HepG2 (cell line): ENCODE data around the gene MZT1. TPM values are rescaled to one million over a fixed set of nuclear protein-coding genes. Genes with fewer than 3 reads are reported as not detected.

Experiments used
- ATAC-seq: fragments of 200-7000 bp; cut with Tn5 transposase; 3 replicates; pipeline ENCODE4 v1.9.1; 2020; ENCODE audit warnings: mild to moderate bottlenecking, moderate library complexity
- BruUV-seq: library from RNA; stranded (reverse); fragments of 400-500 nt; replicated peaks from 2 replicates; lab custom pipeline; 2021; lab: Mats Ljungman, UMichigan
- CTCF ChIA-PET: fragments of 300-600 bp; formaldehyde crosslinking; extraction: SDS; loops from one replicate; lab custom pipeline; 2021; ENCODE audit warnings: low total read pairs, inconsistent platforms, low intra/inter-chr PET ratio; lab: Yijun Ruan, JAX
- POLR2A ChIA-PET: fragments of 350-600 bp; sonication (Branson Sonifier 250); formaldehyde crosslinking; loops from one replicate; lab custom pipeline; 2020; ENCODE audit warnings: antibody characterized with exemption, inconsistent platforms; lab: Yijun Ruan, JAX
- DNase-seq: peaks from one replicate; pipeline ENCODE4 v3.0.0-alpha.2; 2015; ENCODE audit warnings: low spot score
- FAIRE-seq: peaks from 3 replicates; lab custom pipeline; 2011; peaks lifted over from hg19 to GRCh38; lab: Jason Lieb, UNC
- H2AFZ ChIP-seq: one replicate; pipeline ENCODE4 v1.6.1; 2011; ENCODE audit warnings: low read length, inconsistent platforms
- H3K27ac ChIP-seq: fragments of 300-600 bp; 3 replicates; pipeline ENCODE4 v1.8.0; 2011; ENCODE audit warnings: mixed run types, mild to moderate bottlenecking, mixed read lengths, low read length, inconsistent platforms; ENCODE audit not compliant: insufficient read depth; ENCODE audit errors: extremely low read length
- H3K27me3 ChIP-seq, 2 experiments: fragments of 200-600 bp in 1 of 2; 2 replicates in 1 of 2; 3 replicates in 1 of 2; pipeline versions ENCODE4 v1.6.0 to v1.8.0; 2011; ENCODE audit warnings: low read length in 2 of 2, mild to moderate bottlenecking in 2 of 2, moderate library complexity in 2 of 2, inconsistent platforms in 1 of 2; ENCODE audit not compliant: insufficient read depth in 2 of 2, control insufficient read depth in 1 of 2
- H3K36me3 ChIP-seq, 2 experiments: fragments of 200-600 bp in 1 of 2; replicated peaks in 1 of 2; 2 replicates in 1 of 2; 3 replicates in 1 of 2; pipeline versions ENCODE4 v1.5.1 to v1.8.0; 2011; ENCODE audit warnings: low read length in 2 of 2, inconsistent platforms in 1 of 2; ENCODE audit not compliant: insufficient read depth in 2 of 2, control insufficient read depth in 1 of 2
- H3K4me1 ChIP-seq: 2 replicates; pipeline ENCODE4 v1.5.1; 2012; ENCODE audit warnings: low read length, inconsistent platforms; ENCODE audit not compliant: insufficient read depth
- H3K4me2 ChIP-seq: 2 replicates; pipeline ENCODE4 v1.6.0; 2011; ENCODE audit warnings: low read depth, low read length, inconsistent platforms
- H3K4me3 ChIP-seq, 3 experiments: fragments of 200-600 bp in 1 of 3; sonication (generic), shearing (Covaris generic) in 1 of 3; replicated peaks in 1 of 3; 2 replicates each; pipeline ENCODE4 v1.5.1; 2011 to 2016; ENCODE audit warnings: low read length in 3 of 3, inconsistent platforms in 2 of 3, low read depth in 2 of 3, mild to moderate bottlenecking in 2 of 3, control low read depth in 1 of 3, mixed read lengths in 1 of 3; ENCODE audit not compliant: insufficient read depth in 1 of 3
- H3K79me2 ChIP-seq: one replicate; pipeline ENCODE4 v1.6.1; 2011; ENCODE audit warnings: low read length, inconsistent platforms; ENCODE audit not compliant: insufficient read depth
- H3K9ac ChIP-seq: 2 replicates; pipeline ENCODE4 v1.6.0; 2011; ENCODE audit warnings: mild to moderate bottlenecking, low read depth, low read length, inconsistent platforms; ENCODE audit not compliant: insufficient read depth
- H3K9me3 ChIP-seq: 2 replicates; pipeline ENCODE4 v1.5.1; 2012; ENCODE audit warnings: mild to moderate bottlenecking, low read length
- H4K20me1 ChIP-seq: 2 replicates; pipeline ENCODE4 v1.6.0; 2011; ENCODE audit warnings: inconsistent platforms, mild to moderate bottlenecking, low read length, moderate library complexity; ENCODE audit not compliant: insufficient read depth
- ERF ChIP-seq: IDR thresholded peaks from 2 replicates; pipeline ENCODE4 v1.6.1; 2018; ENCODE audit warnings: missing biosample characterization, missing genetic modification reagents
- ISL2 ChIP-seq: sonication (generic); formaldehyde crosslinking; IDR thresholded peaks from 2 replicates; pipeline ENCODE4 v1.5.0; 2020; ENCODE audit warnings: missing genetic modification reagents
- JUNB ChIP-seq: sonication (generic); formaldehyde crosslinking; IDR thresholded peaks from 2 replicates; pipeline ENCODE4 v1.8.0; 2022; ENCODE audit warnings: missing genetic modification reagents, mild to moderate bottlenecking, borderline replicate concordance
- MED8 ChIP-seq: sonication (generic); formaldehyde crosslinking; IDR thresholded peaks from 2 replicates; pipeline ENCODE4 v1.8.1; 2023; ENCODE audit warnings: mild to moderate bottlenecking, missing genetic modification reagents; ENCODE audit not compliant: insufficient replicate concordance
- MEF2D ChIP-seq: sonication (generic); formaldehyde crosslinking; IDR thresholded peaks from 2 replicates; pipeline ENCODE4 v1.5.1; 2020; ENCODE audit warnings: mild to moderate bottlenecking, missing genetic modification reagents
- RBM22 ChIP-seq: fragments of 200-400 bp; formaldehyde crosslinking; optimal IDR thresholded peaks from 2 replicates; pipeline ENCODE3; 2017; ENCODE audit warnings: mild to moderate bottlenecking, low read length, moderate library complexity
- SOX5 ChIP-seq: IDR thresholded peaks from 2 replicates; pipeline ENCODE4 v1.6.1; 2016; ENCODE audit warnings: borderline replicate concordance
- ZFP41 ChIP-seq: sonication (generic); formaldehyde crosslinking; IDR thresholded peaks from 2 replicates; pipeline ENCODE4 v1.4.0; 2020; ENCODE audit warnings: mild to moderate bottlenecking, missing genetic modification reagents, borderline replicate concordance
- ZNF12 ChIP-seq: sonication (generic); formaldehyde crosslinking; IDR thresholded peaks from 2 replicates; pipeline ENCODE4 v1.5.0; 2020; ENCODE audit warnings: missing genetic modification reagents
- ZNF253 ChIP-seq: sonication (generic); formaldehyde crosslinking; IDR thresholded peaks from 2 replicates; pipeline ENCODE4 v1.8.0; 2022; ENCODE audit warnings: mild to moderate bottlenecking, missing genetic modification reagents, borderline replicate concordance
- ZNF282 ChIP-seq: fragments of 450-650 bp; IDR thresholded peaks from 2 replicates; pipeline ENCODE4 v1.6.1; 2018; ENCODE audit not compliant: partially characterized antibody
- ZNF317 ChIP-seq: sonication (generic); formaldehyde crosslinking; IDR thresholded peaks from 2 replicates; pipeline ENCODE4 v1.5.0; 2020; ENCODE audit warnings: mild to moderate bottlenecking, missing genetic modification reagents
- ZSCAN29 ChIP-seq: sonication (generic); formaldehyde crosslinking; conservative IDR thresholded peaks from 2 replicates; pipeline ENCODE4 v1.4.0; 2020; ENCODE audit warnings: mild to moderate bottlenecking, missing genetic modification reagents
- WGBS: methylation state at CpG from one replicate; pipeline ENCODE4 v1.1.6; 2017; ENCODE audit warnings: low lambda C conversion rate; 5-methylcytosine and 5-hydroxymethylcytosine counted together
- in situ Hi-C: cut with HindIII; loops from 2 replicates; pipeline ENCODE4 v1.10.0; 2017; ENCODE audit warnings: low pct_unique_long_range_greater_than_20kb; ENCODE audit not compliant: extremely low pct_ligation_motif_present
- intact Hi-C: fragments of 100-400 bp; cut with micrococcal nuclease; formaldehyde crosslinking; loops from one replicate; pipeline ENCODE4 v1.10.0; 2022; ENCODE audit not compliant: unreplicated experiment
- polyA plus RNA-seq, 8 experiments: library from polyadenylated mRNA; depleted of rRNA in 3 of 8; stranded (reverse) in 7 of 8; unstranded in 1 of 8; fragments of >200 nt; fragmentation: Illumina TruSeq in 4 of 8; extraction: Trizol in 4 of 8; gene quantifications; 2 replicates each; pipeline versions ENCODE4 v1.2.1 to v1.2.3, GENCODE V29; 2011 to 2016; ENCODE audit warnings: low read depth in 4 of 8, missing spikeins in 1 of 8, mixed read lengths in 1 of 8; ENCODE audit not compliant: insufficient read depth in 1 of 8
- total RNA-seq, 5 experiments: library from RNA; depleted of rRNA; stranded (reverse); fragments of >200 nt; fragmentation: Illumina TruSeq; extraction: Trizol; gene quantifications; 2 replicates each; pipeline ENCODE4 v1.2.3, GENCODE V29; 2016; ENCODE audit warnings: low read depth in 1 of 5
- TF ChIP-seq, protein P1 (sequence below): sonication (generic); formaldehyde crosslinking; IDR thresholded peaks from 2 replicates; pipeline ENCODE4 v1.5.0; 2020; ENCODE audit warnings: missing genetic modification reagents
- TF ChIP-seq, protein P2 (sequence below): sonication (generic); formaldehyde crosslinking; IDR thresholded peaks from 2 replicates; pipeline ENCODE4 v1.8.1; 2023; ENCODE audit warnings: missing genetic modification reagents, inconsistent platforms, borderline replicate concordance
- TF ChIP-seq, protein P3 (sequence below): sonication (generic); formaldehyde crosslinking; IDR thresholded peaks from 2 replicates; pipeline ENCODE4 v1.4.0; 2020; ENCODE audit warnings: missing genetic modification reagents, borderline replicate concordance
- TF ChIP-seq, protein P4 (sequence below): sonication (generic); formaldehyde crosslinking; conservative IDR thresholded peaks from 2 replicates; pipeline ENCODE4 v1.8.0; 2022; ENCODE audit warnings: mild to moderate bottlenecking, moderate library complexity, missing genetic modification reagents

MZT1 gene
- total and polyA plus RNA-seq, 2 of the 13 experiments (the other 11 are each of a cell fraction or from before 2014, with no cell fraction given): 11.7 to 17.2 TPM

DNA sequence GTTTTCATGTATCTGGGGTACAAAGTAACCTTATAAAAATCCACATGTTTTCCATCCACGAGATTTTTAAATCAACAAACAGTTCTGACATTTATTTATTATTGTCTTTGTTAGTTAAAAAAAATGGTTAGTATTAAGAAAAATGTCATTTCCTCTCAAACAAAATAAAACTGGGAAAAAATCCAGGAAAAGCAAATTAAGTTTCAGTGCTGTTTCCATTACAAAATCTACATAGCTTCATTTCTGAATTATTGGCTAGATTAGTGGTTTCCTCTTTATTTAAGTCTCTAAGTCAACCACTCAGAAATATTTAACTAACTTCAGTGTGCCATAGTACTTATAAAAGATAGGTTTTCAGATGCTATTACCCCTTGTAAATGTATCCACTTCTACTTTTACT is 49.1 kb downstream of the MZT1 start:
- Histone ChIP-seq H3K4me2 (no peak overlapping the region), H3K27me3 (no peaks in the 10 kb centered on the region), H3K9ac (no peak overlapping the region), H3K4me3 (no peak overlapping the region), H3K36me3 (no peaks in the 10 kb centered on the region), H3K4me1 (no peaks in the 10 kb centered on the region), H2AFZ (no peak overlapping the region), H3K9me3 (no peaks in the 10 kb centered on the region), H3K27ac (no peak overlapping the region), H3K79me2 (no peaks in the 10 kb centered on the region), H4K20me1 (no peaks in the 10 kb centered on the region)
- WGBS: 0% methylated on average over 1 of the region's 1 CpG
- DNase-seq (no peak), ATAC-seq (no peak), FAIRE-seq (no peak)
- in situ Hi-C loops (no loop called here), intact Hi-C loops (no loop called here)
- BruUV-seq: no TSS peak
- ChIA-PET POLR2A (no interaction called here), CTCF (no interaction called here)
- TF ChIP-seq ZNF253 (CRISPR knock-in tag) (no peak), SOX5 (CRISPR knock-in tag) (no peak), JUNB (CRISPR knock-in tag) (no peak), MED8 (CRISPR knock-in tag) (no peak), ZFP41 (CRISPR knock-in tag) (no peak), MEF2D (CRISPR knock-in tag) (no peak), RBM22 (no peak), ERF (no peak), ZNF317 (CRISPR knock-in tag) (no peak), ISL2 (CRISPR knock-in tag) (no peak), ZSCAN29 (CRISPR knock-in tag) (no peak), ZNF12 (no peak), ZNF282 (no peak)
- TF ChIP-seq, protein P1, sequence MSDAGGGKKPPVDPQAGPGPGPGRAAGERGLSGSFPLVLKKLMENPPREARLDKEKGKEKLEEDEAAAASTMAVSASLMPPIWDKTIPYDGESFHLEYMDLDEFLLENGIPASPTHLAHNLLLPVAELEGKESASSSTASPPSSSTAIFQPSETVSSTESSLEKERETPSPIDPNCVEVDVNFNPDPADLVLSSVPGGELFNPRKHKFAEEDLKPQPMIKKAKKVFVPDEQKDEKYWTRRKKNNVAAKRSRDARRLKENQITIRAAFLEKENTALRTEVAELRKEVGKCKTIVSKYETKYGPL (CRISPR knock-in tag): no peak
- TF ChIP-seq, protein P2, sequence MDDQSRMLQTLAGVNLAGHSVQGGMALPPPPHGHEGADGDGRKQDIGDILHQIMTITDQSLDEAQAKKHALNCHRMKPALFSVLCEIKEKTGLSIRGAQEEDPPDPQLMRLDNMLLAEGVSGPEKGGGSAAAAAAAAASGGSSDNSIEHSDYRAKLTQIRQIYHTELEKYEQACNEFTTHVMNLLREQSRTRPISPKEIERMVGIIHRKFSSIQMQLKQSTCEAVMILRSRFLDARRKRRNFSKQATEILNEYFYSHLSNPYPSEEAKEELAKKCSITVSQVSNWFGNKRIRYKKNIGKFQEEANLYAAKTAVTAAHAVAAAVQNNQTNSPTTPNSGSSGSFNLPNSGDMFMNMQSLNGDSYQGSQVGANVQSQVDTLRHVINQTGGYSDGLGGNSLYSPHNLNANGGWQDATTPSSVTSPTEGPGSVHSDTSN: no peak
- TF ChIP-seq, protein P3, sequence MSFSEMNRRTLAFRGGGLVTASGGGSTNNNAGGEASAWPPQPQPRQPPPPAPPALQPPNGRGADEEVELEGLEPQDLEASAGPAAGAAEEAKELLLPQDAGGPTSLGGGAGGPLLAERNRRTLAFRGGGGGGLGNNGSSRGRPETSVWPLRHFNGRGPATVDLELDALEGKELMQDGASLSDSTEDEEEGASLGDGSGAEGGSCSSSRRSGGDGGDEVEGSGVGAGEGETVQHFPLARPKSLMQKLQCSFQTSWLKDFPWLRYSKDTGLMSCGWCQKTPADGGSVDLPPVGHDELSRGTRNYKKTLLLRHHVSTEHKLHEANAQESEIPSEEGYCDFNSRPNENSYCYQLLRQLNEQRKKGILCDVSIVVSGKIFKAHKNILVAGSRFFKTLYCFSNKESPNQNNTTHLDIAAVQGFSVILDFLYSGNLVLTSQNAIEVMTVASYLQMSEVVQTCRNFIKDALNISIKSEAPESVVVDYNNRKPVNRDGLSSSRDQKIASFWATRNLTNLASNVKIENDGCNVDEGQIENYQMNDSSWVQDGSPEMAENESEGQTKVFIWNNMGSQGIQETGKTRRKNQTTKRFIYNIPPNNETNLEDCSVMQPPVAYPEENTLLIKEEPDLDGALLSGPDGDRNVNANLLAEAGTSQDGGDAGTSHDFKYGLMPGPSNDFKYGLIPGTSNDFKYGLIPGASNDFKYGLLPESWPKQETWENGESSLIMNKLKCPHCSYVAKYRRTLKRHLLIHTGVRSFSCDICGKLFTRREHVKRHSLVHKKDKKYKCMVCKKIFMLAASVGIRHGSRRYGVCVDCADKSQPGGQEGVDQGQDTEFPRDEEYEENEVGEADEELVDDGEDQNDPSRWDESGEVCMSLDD: no peak
- TF ChIP-seq, protein P4, sequence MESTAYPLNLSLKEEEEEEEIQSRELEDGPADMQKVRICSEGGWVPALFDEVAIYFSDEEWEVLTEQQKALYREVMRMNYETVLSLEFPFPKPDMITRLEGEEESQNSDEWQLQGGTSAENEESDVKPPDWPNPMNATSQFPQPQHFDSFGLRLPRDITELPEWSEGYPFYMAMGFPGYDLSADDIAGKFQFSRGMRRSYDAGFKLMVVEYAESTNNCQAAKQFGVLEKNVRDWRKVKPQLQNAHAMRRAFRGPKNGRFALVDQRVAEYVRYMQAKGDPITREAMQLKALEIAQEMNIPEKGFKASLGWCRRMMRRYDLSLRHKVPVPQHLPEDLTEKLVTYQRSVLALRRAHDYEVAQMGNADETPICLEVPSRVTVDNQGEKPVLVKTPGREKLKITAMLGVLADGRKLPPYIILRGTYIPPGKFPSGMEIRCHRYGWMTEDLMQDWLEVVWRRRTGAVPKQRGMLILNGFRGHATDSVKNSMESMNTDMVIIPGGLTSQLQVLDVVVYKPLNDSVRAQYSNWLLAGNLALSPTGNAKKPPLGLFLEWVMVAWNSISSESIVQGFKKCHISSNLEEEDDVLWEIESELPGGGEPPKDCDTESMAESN: no peak
